Hematopoietic multipotent progenitor cell treated with erythropoietin and hydrocortisone succinate and interleukin-3 and kit ligand, for 8 days (in vitro differentiated cells): ENCODE data around the gene GKN2.
"Not testable (repeated sequence)": the region's sequence is repeated elsewhere in the genome, so short reads cannot be mapped to it uniquely, and the experiment has no call there.

Experiments
- DNase-seq: peaks from one replicate; pipeline ENCODE4 v3.0.0-alpha.2; 2015

The GKN2 gene

DNA sequence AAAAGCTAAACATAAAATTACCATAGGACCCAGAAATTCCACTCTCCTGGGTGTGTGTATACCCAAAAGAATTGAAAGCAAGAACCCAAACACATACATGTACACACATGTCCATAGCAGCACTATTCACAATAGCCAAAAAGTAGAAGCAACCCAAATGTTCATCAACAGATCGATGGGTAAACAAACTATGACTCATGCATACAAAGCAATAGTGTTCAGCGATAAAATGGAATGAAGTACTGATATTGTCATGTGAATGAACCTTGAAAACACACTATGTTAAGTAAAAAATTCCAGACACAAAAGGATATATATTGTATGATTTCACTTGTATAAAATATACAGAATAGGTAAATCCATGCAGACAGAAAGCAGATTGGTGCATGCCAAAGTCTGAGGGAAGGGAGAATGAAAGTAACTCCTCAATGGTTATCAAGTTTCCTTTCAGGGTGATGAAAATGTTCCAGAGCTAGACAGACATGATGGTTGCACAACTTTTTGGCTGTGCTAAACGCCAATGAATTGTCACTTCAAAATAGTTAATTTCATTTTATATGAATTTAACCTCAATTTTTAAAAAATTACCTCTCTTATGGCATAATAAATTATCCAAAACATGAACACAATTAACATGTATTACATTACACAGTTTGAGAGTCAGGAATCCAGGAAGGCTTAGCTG, 35.5 kb downstream of the GKN2 start:
- DNase-seq: no peak

DNA sequence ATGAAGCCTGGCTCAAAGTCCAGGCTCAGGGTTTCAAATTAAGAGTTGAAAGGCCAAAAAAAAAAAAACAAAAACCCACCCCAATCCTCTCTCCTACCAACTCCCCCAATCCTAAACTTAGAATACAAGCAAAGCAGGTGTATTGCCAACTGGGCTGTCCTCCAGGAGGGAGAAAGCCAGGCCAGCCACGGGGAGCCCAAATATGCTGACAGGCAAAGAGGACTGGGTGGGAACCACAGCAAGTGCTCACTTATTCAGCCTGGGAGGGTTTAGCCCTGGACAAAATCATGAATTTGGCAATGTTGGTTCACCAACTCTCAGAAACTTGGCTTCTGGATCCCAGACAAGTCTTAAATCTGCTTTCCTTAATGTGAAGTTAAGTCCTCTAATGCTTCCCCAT, 36.5 kb downstream of the GKN2 start:
- no peak for DNase-seq

DNA sequence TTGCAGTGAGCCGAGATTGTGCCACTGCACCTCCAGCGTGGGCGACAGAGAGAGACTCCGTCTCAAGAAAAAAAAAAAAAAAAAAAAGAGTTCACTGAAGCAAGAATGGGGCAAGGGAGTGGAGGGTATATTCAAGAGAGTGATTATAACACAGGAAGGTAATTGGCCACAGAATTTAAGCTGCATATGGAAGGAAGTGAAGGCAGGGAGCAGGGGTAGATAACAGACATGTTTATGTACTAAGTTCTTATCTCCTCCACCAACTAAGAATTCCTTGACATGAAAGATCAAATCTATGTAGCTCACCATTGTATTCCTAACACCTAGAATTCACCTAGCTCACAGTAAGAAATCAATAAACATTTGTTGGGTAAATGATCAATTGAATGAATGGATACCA, 37.3 kb downstream of the GKN2 start:
- no peak for DNase-seq

DNA sequence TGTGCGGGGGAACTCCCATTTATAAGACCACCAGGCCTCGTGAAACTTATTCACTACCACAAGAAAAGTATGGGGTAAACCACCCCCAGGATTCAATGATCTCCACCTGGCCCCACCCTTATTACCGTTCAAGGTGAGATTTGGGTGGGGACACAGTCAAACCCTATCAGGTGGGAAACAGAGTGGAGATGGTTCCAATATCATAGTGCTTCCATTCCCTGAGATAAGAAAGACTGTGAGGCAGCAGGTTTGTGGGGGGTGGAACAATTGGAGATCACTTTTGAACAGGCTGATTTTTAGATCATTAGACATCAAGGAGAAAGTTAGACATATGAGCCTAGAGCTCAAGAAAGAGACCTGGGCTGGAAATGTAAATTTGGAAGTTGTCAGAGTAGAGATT, 39.3 kb downstream of the GKN2 start:
- DNase-seq: no peak

GRCh38 chr2:68912732-68913131, 40.0 kb downstream of the GKN2 start:
- peak; percentile 28 for DNase-seq

GRCh38 chr2:68912111-68912510, 40.6 kb downstream of the GKN2 start:
- DNase-seq: no peak

DNA sequence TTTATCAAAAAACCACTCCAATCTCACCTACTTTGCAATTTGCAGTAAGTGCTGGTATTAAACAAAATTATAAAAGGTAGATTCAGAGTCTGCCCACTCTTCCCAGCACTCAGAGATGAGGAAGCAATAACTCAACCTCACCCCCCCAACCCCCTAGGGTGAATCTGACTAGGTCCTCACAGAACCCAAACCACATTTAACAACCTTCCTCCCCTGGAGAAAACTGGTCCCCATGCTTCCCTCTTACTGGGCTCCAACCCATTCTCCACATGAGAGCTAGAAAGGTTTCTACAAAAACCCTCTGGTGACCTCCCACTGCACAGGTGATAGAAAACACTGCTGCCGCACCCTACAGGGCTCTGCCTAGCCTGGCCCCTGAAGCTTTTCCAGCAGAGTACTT, 41.0 kb downstream of the GKN2 start:
- no peak for DNase-seq

DNA sequence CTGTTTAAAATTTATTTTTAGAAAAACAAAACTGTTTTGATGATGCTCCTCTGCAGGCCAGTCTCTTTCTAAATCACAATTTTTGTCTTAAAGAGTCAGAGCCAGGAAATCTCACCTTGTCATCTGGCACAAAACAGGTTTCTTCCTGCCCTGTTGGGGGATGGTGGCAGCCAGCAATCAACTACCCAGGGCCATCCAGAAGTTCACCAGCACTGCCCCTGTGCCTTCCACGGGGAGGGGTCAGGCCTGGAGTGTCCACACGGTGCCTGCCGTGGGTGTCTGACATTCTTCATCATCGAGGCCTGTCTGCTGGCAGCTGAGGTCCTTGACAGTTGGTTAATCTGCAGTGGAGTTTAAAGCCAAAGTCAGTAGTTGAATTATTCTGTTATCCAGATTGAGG, 41.4 kb downstream of the GKN2 start:
- DNase-seq: no peak

- DNase-seq: peak; percentile 88
Measured at GRCh38 chr2:68909793-68910674, 42.7 kb downstream of the GKN2 start.

DNA sequence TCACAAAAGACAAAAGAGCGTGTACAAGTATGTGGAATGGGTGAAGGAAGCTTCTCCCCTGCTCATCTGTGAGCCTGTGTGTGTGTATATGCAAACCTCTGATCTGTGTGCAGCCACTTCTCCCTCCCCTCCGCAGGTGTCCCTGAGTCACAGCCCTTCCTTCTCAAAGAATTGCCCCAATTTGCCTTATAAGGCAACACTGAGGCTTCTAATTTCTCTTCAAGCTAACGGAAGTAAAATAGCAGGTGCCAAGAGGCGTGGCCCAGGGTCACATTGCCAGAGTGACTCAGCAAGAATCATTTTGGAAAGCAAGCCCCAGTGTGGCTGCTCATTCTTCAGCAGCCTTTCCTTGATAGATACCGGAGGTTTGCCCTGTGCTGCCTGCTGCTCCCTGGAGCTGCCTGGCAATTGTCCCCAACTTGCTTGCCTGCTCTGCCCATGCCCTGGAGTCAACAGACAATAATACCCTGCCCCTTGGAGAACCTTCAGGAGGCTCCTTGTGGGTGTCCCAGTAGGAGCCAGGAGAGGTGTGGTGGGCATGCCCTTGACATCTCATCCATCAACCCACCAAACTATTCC, 44.2 kb downstream of the GKN2 start:
- peak; percentile 92 for DNase-seq

- no peak for DNase-seq
Measured at GRCh38 chr2:68907920-68908253, 44.8 kb downstream of the GKN2 start.

GRCh38 chr2:68907232-68907919, 45.3 kb downstream of the GKN2 start:
- no peak for DNase-seq

GRCh38 chr2:68906716-68907115, 46.0 kb downstream of the GKN2 start:
- no peak for DNase-seq

DNA sequence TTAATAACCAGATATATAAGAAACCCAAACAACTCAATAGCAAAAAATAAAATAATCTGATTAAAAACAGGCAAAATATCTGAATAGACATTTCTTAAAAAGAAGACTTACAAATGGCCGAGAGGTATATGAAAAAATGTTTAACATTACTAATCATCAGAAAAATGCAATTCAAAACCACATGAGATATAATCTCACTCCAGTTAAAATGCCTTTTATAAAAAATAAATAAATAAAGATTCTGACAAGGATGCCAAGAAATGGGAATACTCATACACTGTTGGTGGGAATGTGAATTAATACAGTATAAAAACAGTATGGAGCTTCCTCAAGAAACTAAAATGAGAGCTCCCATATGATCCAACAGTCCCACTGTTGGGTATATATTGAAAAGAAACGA, 47.6 kb downstream of the GKN2 start:
- DNase-seq: no peak

DNA sequence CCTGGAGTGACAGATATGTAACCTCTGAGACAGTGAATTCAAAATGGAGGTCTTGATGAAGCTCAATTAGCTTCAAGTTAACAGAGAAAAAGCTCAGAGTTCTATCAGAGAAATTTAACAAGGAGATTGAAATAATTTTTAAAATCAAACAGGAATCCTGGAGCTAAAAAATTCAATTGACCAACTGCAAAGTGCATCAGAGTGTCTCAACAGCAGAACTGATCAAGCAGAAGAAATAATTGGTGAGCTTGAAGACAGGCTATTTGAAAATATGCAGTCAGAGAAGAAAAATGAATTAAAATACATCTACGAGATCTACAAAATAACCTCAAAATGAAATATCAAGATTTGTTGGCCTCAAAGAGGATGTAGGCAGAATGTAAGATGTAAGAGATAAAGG, 51.1 kb downstream of the GKN2 start:
- DNase-seq: no peak

DNA sequence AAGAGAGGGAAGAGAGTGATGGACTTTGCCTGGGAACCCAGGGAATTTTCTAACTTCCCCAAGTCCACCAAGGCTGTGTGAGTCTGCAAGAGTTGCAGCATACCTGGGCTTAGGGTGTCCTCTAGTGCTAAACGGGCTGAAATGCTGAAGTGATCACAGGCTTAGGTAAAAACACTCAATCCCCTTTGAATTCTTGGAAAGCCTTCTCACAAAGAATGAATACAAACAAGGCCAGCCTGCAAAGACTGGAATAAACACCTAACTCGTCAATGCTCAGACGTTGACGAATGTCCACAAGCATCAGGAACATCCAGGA, 51.5 kb downstream of the GKN2 start:
- peak; percentile 41 for DNase-seq

- DNase-seq: no peak
Measured at GRCh38 chr2:68900496-68901198, 52.0 kb downstream of the GKN2 start.

DNA sequence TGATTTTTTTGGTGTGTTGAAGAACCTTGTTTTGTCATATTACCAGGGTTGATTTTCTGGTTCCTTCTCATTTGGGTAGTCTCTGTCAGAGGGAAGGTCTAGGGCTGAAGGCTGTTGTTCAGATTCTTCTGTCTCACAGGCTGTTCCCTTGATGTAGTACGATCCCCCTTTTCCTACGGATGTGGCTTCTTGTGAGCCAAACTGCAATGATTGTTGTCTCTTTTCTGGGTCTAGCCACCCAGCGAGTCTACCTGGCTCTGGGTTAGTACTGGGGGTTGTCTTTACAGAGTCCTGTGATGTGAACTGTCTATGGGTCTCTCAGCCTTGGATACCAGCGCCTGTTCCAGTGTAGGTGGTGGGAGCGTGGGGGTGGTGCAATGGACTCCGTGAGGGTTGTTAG, 56.7 kb downstream of the GKN2 start:
- DNase-seq: not testable (repeated sequence)
